Panc1 (cell line): ENCODE results near the gene NPFF. TPM values are rescaled to one million over a fixed set of nuclear protein-coding genes. Genes with fewer than 3 reads are reported as not detected.

ENCODE experiments used
- ATAC-seq: fragments of 200-7000 bp; cut with Tn5 transposase; 2 replicates; pipeline ENCODE4 v1.9.1; 2020; ENCODE audit warnings: mild to moderate bottlenecking, moderate library complexity
- BruUV-seq: library from RNA; stranded (reverse); fragments of 400-500 nt; replicated peaks from 2 replicates; lab custom pipeline; 2021; lab: Mats Ljungman, UMichigan
- CTCF ChIA-PET: fragments of 300-600 bp; sonication (Branson Sonifier 250); formaldehyde crosslinking; loops from one replicate; lab custom pipeline; 2022; ENCODE audit warnings: antibody characterized with exemption; lab: Charles Lee
- POLR2A ChIA-PET: fragments of 300-600 bp; sonication (Branson Sonifier 250); formaldehyde crosslinking; loops from one replicate; lab custom pipeline; 2022; ENCODE audit warnings: antibody characterized with exemption; lab: Charles Lee
- DNase-seq: peaks from one replicate; pipeline ENCODE4 v3.0.0-alpha.2; 2010; ENCODE audit warnings: low read depth, low spot score
- H3K27ac ChIP-seq: 2 replicates; pipeline ENCODE4 v1.5.1; 2011; ENCODE audit warnings: mild to moderate bottlenecking, low read length, inconsistent platforms
- H3K27me3 ChIP-seq: fragments of 200-500 bp; sonication (Bioruptor generic); 2 replicates; pipeline ENCODE4 v1.6.0; 2014; ENCODE audit warnings: low read length, inconsistent platforms; ENCODE audit not compliant: control insufficient read depth, insufficient read depth
- H3K36me3 ChIP-seq: fragments of 200-500 bp; sonication (Bioruptor generic); 2 replicates; pipeline ENCODE4 v1.5.1; 2014; ENCODE audit warnings: inconsistent platforms, mild to moderate bottlenecking, low read length, moderate library complexity; ENCODE audit not compliant: control insufficient read depth, insufficient read depth
- H3K4me1 ChIP-seq: 2 replicates; pipeline ENCODE4 v1.5.1; 2011; ENCODE audit warnings: inconsistent platforms, mild to moderate bottlenecking, low read length, moderate library complexity; ENCODE audit not compliant: control insufficient read depth, insufficient read depth
- H3K4me3 ChIP-seq, 2 experiments: 2 replicates each; pipeline ENCODE4 v1.5.1; 2011 to 2012; ENCODE audit warnings: low read depth in 2 of 2, low read length in 2 of 2, mild to moderate bottlenecking in 2 of 2, inconsistent platforms in 1 of 2, moderate library complexity in 1 of 2
- H3K9me3 ChIP-seq: fragments of 200-500 bp; sonication (Bioruptor generic); 2 replicates; pipeline ENCODE4 v1.5.1; 2014; ENCODE audit warnings: low read depth, mild to moderate bottlenecking, inconsistent platforms, low read length, moderate library complexity; ENCODE audit not compliant: control insufficient read depth, insufficient read depth
- POLR2AphosphoS5 ChIP-seq: IDR thresholded peaks from 2 replicates; pipeline ENCODE4 v1.6.1; 2012; ENCODE audit warnings: mild to moderate bottlenecking, low read depth, low read length, moderate library complexity
- SIN3A ChIP-seq: IDR thresholded peaks from 2 replicates; pipeline ENCODE4 v1.6.1; 2012; ENCODE audit warnings: low read depth, mild to moderate bottlenecking, low read length, moderate library complexity, borderline replicate concordance; ENCODE audit not compliant: insufficient read depth
- TCF7L2 ChIP-seq: IDR thresholded peaks from 2 replicates; pipeline ENCODE4 v1.6.1; 2011; ENCODE audit warnings: mild to moderate bottlenecking, low read depth, low read length, inconsistent platforms
- in situ Hi-C: cut with HindIII; loops from 2 replicates; pipeline ENCODE4 v1.10.0; 2016; ENCODE audit warnings: low sequenced_read_pairs, low pct_unique_long_range_greater_than_20kb
- intact Hi-C: fragments of 100-400 bp; cut with micrococcal nuclease; formaldehyde crosslinking; loops from one replicate; pipeline ENCODE4 v1.10.0; 2022; ENCODE audit not compliant: unreplicated experiment
- total RNA-seq: library from RNA; stranded (reverse); gene quantifications from one replicate; pipeline ENCODE4 v1.2.1, GENCODE V29; 2021; ENCODE audit not compliant: unreplicated experiment
- TF ChIP-seq, protein P1 (sequence below), 2 experiments: IDR thresholded peaks; 2 replicates each; pipeline ENCODE4 v1.6.1; 2011 to 2012; ENCODE audit warnings: low read depth in 2 of 2, control low read depth in 1 of 2, low read length in 1 of 2, mild to moderate bottlenecking in 1 of 2, moderate library complexity in 1 of 2; ENCODE audit not compliant: insufficient read depth in 1 of 2
- TF ChIP-seq, protein P2 (sequence below): fragments of 450-650 bp; IDR thresholded peaks from 2 replicates; pipeline ENCODE4 v1.5.1; 2017; ENCODE audit warnings: mild to moderate bottlenecking

The NPFF gene
- total RNA-seq, 1 experiment from 2014 or later, result not detected

DNA sequence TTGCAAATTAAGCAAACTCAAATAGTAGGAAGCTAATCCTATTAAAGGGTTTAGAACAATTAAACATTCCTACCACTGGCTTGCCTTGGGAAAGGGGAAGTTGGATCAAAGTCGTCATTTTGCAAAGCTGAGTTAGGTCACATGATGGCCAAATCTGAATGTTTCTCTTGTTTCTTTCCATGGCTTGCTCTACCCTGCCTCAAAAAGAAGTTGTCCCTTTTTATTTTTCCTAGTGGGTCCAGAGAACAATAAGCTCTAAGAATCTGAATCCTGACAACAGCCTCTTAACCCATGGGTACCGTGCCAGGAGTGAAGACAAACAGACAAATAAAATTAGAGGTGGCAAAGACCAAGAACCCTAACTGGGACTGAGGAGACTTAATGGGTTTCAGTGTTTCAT is 26.2 kb upstream of the NPFF start:
- intact Hi-C loops (no loop called here), in situ Hi-C loops (no loop called here)
- CTCF ChIA-PET, result no interaction called here
- H3K9me3 ChIP-seq, result no peaks in the 10 kb centered on the region
- H3K36me3 ChIP-seq, result peaks cover 27% of the 10 kb centered on the region
- no peaks in the 10 kb centered on the region for H3K27me3 ChIP-seq
- no peak overlapping the region for H3K27ac ChIP-seq
- H3K4me1 ChIP-seq, result no peaks in the 10 kb centered on the region
- DNase-seq (no peak), ATAC-seq (no peak)
- H3K4me3 ChIP-seq, result no peak overlapping the region
- no TSS peak for BruUV-seq
- TF ChIP-seq POLR2AphosphoS5 (no peak), SIN3A (no peak), TCF7L2 (no peak)
- TF ChIP-seq, protein P1, sequence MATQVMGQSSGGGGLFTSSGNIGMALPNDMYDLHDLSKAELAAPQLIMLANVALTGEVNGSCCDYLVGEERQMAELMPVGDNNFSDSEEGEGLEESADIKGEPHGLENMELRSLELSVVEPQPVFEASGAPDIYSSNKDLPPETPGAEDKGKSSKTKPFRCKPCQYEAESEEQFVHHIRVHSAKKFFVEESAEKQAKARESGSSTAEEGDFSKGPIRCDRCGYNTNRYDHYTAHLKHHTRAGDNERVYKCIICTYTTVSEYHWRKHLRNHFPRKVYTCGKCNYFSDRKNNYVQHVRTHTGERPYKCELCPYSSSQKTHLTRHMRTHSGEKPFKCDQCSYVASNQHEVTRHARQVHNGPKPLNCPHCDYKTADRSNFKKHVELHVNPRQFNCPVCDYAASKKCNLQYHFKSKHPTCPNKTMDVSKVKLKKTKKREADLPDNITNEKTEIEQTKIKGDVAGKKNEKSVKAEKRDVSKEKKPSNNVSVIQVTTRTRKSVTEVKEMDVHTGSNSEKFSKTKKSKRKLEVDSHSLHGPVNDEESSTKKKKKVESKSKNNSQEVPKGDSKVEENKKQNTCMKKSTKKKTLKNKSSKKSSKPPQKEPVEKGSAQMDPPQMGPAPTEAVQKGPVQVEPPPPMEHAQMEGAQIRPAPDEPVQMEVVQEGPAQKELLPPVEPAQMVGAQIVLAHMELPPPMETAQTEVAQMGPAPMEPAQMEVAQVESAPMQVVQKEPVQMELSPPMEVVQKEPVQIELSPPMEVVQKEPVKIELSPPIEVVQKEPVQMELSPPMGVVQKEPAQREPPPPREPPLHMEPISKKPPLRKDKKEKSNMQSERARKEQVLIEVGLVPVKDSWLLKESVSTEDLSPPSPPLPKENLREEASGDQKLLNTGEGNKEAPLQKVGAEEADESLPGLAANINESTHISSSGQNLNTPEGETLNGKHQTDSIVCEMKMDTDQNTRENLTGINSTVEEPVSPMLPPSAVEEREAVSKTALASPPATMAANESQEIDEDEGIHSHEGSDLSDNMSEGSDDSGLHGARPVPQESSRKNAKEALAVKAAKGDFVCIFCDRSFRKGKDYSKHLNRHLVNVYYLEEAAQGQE (IDR thresholded peaks at IDR 0.05; ENCODE audit: insufficient read depth in 1 of 2, low read depth in 2 of 2, low read length in 1 of 2), result no peak
- TF ChIP-seq, protein P2, sequence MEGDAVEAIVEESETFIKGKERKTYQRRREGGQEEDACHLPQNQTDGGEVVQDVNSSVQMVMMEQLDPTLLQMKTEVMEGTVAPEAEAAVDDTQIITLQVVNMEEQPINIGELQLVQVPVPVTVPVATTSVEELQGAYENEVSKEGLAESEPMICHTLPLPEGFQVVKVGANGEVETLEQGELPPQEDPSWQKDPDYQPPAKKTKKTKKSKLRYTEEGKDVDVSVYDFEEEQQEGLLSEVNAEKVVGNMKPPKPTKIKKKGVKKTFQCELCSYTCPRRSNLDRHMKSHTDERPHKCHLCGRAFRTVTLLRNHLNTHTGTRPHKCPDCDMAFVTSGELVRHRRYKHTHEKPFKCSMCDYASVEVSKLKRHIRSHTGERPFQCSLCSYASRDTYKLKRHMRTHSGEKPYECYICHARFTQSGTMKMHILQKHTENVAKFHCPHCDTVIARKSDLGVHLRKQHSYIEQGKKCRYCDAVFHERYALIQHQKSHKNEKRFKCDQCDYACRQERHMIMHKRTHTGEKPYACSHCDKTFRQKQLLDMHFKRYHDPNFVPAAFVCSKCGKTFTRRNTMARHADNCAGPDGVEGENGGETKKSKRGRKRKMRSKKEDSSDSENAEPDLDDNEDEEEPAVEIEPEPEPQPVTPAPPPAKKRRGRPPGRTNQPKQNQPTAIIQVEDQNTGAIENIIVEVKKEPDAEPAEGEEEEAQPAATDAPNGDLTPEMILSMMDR, result no peak
- POLR2A ChIA-PET, result no interaction called here

DNA sequence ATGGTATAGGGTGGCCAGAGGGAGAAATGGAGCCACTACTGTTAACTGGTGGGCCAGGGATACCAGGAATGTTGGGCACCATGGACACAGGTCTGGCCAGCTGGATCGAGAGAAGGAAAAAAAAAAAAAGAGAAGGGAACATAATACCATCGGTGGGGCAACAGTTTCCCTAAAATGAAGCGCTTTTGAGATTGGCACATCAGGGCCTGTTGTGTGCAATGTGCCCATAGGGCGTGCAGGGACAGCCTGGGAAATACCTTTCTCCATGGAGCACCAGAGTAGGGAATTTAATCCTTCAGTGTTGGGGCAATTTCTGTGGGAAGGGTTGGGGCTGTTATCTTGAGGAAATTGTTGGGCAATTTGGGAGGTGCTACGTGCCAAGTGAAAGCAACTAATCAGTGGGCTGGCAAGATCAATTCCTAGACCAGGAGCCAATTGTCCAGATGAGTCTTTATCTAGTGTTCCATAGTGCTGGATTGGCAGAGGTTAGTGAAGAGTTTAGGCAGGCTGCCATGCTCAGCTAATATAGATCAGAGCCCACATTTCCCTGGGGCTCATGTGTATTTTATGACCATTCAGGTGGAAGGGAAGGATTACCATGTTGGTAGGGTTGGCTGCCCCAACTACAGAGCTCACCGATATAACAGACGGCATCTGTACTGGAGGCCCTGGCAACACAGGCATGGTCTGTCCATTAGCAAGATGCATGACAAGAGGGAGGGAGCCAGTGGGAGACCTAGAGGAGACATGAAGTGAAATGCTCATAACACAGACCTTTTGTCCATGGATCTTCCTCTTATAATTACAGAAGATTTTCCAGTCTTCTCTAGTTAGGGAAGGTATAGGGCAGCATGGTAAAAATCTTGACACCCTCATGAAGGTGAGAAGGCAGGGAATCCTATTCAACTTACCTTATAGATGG is 25.5 kb upstream of the NPFF start:
- in situ Hi-C loops, result no loop called here
- H3K9me3 ChIP-seq, result no peaks in the 10 kb centered on the region
- no peak overlapping the region for H3K27ac ChIP-seq
- ChIA-PET CTCF (no interaction called here), POLR2A (no interaction called here)
- no peaks in the 10 kb centered on the region for H3K4me1 ChIP-seq
- ATAC-seq (no peak), DNase-seq (no peak)
- no peaks in the 10 kb centered on the region for H3K27me3 ChIP-seq
- peaks cover 27% of the 10 kb centered on the region for H3K36me3 ChIP-seq
- intact Hi-C loops, result no loop called here
- no TSS peak for BruUV-seq
- H3K4me3 ChIP-seq, result no peak overlapping the region
- TF ChIP-seq, protein P1 (IDR thresholded peaks at IDR 0.05; ENCODE audit: insufficient read depth in 1 of 2, low read depth in 2 of 2, low read length in 1 of 2), result no peak
- TF ChIP-seq SIN3A (no peak), POLR2AphosphoS5 (no peak), TCF7L2 (no peak)
- TF ChIP-seq, protein P2, result no peak
